SIG-M5 (cell line): ENCODE measurements around the gene KNOP1.
"Not testable (repeated sequence)": the region's sequence is repeated elsewhere in the genome, so short reads cannot be mapped to it uniquely, and the experiment has no call there.

Experiments used
- DNase-seq: peaks from one replicate; lab custom pipeline; 2025; lab: John Stamatoyannopoulos, UW

The KNOP1 gene

DNA sequence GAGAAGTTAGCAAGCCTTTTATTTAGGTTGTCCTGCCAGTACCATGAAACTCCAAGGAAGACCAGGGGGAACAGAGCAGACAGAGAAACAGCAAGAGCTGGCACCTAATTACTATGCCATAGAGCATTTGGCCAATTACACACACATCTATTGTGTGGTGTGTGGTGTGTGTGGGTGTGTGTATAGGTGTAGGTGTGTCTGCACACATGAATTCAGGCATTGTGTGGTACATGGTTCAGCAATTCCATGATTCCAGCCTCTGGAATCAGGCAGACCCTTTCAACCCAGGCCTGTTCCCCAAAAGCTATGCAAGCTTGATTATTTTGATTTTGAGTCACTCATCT lies 25.8 kb upstream of the KNOP1 start:
- DNase-seq: no peak

DNA sequence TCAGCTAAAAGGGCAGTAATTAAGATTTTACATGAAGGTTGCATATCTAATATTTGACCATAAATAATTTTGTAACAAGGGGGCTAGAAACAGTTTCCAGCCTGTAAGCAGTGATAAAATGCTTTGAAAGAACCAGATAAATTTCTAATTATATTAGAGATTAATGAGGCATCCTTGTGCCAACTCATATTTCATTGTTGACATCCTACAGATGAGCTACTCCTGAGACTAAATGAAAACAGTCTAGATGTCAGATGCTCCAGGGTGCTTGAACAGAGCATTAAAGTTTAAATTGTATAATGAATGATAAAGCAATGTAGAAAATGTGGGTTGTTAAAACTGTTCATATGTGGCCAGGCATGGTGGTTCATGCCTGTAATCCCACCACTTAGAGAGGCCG lies 23.3 kb upstream of the KNOP1 start:
- no peak for DNase-seq

DNA sequence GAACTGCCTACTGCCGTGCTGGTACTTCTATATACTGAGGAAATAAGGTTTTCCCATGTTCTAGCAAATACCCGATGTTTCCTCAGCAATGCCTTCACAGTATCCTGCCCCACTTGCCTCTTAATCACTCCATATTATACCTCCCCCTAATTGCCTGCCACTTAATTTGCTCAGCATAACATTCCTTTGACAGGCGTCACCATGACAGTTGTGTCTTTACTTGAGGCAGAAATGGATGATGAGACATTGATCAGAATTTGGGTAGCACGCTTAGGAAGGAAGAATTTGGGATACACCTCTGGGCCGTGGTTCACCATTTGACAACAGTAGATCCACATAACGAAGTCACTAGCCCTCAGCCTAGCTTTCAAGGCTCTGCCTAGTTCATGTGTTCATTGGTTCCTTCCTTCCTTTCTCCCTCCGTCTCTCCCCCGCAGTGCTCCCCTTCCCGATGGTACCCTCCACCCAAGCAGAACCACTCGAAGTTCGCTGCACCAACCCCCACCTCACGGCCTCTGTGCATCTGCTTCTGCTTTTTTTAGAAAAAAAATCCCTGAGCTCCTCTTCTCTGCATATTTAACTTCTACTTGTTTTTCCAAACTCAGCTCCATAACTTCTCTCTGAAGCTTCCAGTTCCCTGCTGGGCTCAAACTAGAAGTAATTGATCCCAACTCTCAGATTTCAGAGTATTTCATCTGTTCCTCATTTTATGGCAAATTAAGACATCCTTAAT lies 19.4 kb upstream of the KNOP1 start:
- no peak for DNase-seq

DNA sequence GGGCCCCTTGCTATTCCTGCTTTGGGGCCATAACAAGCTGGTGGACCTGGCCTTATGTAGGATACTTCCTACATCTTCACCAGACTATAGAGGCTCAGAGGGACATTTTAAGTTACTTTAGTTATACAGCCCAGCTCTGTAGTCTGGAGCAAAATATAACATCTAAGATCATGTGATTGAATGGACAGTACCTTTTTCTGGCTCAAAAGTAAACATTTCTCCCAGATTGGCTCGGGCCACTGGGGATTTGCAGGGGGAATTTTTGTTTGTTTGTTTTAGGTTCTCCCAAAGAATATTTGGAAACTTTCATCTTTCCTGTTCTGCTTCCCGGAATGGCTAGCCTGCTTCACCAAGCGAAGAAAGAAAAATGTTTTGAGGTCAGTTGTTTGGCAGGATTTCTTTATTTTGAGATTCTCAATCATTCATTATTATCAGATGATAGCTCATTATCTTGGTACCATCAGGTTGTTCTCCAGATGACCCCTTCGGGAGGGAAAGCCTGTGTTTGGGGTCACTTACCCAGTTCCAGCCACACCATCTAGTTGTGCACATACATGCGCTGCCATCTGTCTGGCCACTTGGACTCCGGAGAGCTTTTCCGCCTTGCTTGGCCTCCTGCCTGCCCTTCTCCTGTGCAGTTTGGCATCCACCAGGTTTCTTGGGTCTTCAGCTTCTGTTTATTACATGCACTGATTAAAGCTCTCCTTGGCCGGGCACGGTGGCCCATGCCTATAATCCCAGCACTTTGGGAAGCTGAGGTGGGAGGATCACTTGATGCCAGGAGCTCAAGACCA lies 17.2 kb upstream of the KNOP1 start:
- no peak for DNase-seq

DNA sequence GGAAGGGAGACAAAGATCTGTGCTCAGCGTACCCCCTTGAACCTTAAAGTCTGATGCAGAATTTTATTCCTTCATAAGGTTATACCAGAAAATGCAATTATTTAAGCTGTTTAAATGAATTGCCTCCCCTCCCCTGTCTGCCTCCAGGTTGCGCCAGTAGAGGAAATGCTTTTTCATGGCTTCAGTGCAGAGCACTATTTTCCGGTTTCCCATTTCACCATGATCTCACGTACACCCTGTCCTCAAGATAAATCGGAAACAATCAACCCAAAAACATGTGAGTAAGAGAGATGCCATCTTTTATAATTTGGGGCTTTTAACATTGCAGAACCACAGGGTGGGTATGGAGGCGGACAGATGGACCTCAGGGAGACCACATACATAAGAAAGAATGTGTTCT lies 15.5 kb upstream of the KNOP1 start:
- DNase-seq: no peak

DNA sequence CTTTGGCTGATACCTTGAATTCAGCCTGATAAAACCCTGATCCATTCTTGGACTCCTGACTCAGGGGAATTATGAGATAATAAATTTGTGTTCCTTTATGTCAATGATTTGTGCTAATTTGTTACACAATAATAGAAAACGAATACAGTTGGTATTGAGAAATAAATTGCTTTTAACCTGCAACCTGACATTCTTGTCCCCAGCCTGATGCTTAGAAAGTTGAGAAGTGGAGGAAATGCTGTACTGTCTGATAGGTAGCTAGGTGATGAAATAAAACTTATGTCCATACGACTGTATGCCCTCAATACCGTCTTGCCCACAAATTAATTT lies 10.6 kb upstream of the KNOP1 start:
- no peak for DNase-seq

DNA sequence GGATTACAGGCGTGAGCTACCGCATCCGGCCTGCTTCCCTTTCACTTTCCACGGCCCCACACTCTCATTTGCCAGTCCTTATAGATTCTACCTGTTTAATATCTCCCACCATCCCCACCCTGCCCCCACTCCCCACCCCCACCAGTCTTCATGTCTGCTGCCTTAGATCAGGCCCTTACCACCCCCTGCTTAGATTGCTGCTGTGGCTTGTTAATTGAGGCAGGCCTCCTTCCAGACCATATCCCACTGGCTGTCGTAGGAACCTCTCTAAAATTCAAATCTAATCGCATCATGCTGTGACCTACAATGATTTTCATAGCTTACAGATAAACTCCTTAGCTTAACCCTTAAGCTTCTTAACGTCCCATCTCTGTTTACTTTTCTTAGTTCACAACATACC lies 5.0 kb upstream of the KNOP1 start:
- DNase-seq: no peak

DNA sequence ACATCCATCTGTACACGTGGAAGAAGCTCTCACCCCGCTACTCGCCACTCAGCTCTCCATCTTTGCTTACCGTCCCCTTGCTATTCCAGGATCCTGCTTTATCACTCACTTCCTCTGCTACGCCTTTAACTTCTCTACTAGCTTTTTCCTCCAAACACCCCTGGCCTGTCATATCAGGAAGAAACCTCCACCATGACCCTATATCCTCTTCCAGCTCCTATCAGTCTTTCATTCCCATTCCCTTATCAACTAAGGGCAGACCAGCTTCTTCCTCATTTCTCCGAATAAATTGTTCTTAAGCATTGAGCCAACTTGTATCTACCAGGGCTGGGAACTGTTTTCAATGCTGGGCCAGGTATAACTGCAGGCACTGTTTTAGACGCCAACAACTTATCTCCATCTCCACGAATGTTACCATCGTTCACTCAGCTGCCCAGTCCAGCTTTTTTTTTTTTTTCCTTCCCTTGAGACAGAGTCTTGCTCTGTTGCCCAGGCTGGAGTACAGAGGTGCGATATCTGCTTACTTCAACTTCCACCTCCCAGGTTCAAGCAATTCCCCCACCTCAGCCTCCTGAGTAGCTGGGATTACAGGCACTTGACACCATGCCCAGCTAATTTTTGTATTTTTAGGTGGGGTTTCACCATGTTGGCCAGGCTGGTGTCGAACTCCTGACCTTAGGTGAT lies 4.4 kb upstream of the KNOP1 start:
- no peak for DNase-seq

DNA sequence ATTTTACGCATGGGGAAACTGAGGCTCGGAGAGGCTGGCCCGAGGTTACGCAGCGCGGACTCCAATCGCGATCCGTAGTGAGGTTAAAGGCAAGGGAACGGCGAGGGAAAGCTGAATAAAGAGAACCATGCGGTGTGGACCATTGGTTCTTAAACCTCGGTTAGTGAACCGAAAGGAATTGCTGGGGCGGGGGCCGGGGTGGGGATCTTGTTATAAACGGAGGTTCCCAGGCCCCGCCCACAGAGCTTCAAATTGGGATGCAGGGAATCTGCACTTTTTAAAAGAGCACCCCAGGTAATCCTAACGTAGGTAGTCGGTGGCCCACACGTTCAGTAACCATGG lies 568 bp upstream of the KNOP1 start:
- no peak for DNase-seq

DNA sequence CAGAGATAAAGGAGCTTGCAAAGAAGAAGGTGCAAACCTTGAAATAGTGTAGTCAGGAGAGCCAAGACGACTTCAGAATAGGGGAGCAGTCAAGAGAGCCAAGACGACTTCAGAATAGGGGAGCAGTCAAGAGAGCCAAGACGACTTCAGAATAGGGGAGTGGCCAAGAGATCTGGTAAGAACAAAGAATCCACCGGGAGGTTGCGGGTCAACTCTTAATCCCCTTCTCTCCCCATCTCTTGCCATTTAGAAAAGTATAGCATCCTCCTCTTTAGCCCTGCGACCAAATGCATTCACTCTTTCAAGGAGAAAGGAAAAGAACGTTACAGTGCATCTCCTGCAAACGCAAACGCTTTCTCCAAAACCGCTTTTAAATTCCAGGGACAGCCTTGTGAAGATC lies 713 bp downstream of the KNOP1 start:
- no peak for DNase-seq

DNA sequence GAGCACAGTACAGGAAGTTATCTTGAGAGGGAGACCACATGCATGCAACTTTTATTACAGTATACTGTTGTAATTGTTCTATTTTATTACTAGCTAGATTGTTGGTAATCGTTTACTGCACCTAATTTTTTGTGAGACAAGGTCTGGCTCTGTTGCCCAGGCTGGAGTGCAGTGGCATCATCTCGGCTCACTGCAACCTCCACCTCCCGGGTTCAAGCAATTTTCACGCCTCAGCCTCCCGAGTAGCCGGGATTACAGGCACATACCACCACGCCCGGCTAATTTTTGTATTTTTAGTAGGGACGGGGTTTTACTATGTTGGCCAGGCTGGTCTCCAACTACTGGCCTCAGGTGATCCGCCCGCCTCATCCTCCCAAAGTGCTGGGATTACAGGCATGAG lies 1.3 kb downstream of the KNOP1 start:
- DNase-seq: not testable (repeated sequence)

DNA sequence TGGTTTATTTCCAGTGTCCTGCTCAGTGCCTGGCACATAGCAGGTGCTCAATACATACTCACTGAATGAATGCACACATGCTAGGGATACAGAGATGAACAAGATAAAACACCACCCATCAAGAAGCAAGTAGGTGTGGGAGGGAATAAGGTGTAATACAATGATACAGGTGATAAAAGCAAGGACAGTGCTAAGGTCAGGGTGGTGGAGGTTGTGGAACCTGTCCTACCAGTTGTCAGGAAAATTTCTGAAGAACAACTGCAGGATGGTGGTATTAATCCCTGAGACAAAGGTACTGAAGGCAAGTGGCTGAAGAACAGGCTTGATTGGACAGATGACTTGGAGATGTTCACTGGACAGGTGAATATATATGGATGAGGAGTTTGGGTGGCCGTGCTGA lies 1.8 kb downstream of the KNOP1 start:
- DNase-seq: no peak

DNA sequence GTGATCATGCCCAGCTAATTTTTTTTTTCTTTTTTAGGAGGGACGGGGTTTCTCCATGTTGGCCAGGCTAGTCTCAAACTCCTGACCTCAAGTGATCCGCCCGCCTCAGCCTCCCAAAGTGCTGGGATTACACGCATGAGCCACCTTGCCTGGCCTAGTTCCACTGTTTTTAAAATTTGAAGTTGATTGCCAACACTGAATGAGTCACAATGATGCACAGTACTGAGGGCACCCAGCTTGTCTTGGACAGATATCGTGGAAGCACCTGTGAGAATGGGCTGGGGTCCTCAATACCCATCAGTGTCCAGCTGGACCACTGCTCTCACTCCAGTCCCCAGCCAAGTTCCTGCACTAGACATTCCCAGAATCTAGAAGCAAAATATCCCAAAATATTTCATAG lies 2.5 kb downstream of the KNOP1 start:
- DNase-seq: no peak

DNA sequence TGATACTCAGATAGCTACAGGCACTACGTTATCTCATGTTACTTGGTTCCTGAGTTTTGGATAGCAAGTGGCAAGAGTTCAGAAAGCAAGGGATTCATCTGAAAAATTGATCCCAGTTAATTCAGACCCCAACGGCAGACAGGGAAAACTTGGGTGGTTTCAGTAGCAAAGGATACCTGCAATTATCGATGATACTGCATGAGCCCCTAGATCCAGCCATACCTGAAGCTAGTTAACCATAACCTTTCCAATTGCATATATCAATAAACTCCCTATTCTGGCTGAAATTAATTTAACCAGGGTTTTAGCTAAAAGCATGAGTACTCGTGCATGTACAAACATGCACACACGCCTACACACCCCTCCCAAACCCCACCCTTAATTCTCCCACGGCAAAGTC lies 4.3 kb downstream of the KNOP1 start:
- no peak for DNase-seq

DNA sequence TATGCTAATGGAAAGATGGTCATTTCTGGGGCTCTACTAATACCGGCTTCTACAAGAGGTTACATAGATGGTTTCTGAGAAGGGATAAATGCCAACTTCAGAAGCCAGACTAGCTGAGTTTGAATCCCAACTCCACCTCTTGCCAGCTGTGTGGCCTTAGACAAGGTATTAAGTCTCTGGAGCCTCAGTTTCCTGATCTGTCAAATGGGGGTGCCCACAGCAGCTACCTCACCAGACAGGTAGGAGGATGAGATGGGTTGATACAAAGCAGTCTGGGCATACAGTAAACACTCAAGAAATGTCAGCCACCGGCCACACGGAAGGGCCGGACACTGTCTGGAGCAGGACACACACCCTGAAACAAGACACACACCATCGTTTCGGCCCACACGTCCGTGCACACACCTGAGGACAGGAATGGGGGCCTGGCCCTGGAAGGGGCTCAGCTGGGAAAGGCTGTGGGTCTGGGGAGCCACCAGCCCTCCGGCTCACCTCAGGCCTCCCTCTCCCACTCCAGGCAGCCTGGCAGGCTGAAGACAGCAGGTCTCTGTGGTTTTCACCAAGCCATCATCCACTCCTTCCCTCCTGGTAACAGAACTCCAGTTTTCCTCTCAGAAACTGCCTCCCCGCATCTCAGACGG lies 5.5 kb downstream of the KNOP1 start:
- no peak for DNase-seq

DNA sequence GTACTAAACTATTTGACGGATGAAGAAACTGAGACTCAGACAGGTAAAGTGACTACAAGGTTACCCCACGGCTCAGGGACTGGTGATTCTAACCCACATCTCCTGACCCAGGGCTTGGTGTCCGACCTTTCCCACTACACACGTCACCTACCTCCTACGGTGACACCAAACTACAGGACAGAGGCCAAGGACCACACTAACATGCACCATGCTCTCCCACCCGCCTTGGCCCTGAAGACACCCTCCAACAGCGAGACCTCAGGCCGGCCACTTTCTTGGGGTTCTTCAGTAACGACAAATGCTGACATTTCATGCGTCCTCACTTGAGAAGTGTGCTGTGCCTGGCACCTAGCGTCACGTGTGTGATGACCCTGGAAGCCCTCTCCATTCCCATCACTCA lies 6.4 kb downstream of the KNOP1 start:
- no peak for DNase-seq

DNA sequence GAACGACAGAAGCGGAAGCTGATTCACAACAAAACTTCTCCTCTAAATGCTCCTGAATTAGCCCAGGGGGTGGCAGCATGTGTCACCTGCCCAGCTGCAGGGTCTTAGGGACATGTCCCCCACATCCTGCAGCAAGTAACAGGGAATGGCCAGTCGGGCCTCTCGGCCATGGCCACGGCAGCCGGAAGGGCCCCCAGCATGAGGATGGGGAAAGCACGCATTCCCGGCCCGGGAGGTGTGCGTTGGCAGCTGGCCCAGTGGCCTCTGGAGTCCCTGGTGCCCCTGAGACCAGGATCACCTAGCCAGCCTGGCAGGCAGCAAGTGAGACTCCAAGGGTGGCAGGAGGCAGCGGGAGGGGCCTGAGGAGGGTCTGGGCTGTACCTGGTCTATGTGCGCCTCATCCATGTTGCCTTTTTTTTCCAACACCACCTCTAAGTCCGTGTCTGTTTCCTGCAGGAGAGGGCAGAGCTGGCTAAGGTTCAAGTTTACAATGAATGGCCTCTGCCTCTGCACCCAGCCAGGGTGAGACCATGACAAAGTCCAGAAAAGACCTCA lies 7.0 kb downstream of the KNOP1 start:
- DNase-seq: no peak

DNA sequence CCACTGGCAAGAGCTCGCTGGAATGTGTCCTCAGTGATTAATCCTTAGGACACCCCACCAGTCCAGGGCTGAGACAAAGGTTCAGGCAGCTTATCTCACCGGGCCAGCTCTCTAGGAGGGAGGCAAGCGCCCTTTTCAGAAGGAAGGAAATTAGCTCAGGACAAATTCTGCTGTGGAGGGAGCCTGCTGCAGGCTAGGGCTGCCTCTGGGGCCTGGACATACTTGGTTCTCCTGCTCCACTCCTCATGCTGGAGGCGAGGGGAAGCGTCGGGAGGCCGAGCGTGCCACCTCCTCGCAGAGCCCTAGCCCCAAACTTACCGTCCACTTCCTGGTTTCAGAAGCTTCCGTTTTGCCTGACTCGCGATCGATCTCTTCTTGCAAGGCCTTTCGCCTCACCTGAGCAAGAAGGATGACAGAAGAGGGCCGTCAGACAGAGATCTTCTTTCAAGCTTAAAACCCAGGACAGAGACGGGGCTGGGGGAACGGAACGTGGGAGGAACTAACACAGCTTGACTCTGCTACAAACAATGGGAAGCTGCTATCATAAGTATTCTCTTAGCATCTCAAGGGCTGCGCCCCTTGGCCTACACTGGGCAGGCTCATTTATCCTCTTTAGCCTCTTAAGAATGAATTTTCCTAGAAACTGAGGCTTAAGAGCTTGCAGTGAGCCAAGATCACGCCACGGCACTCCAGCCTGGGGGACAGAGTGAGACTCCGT lies 7.7 kb downstream of the KNOP1 start:
- DNase-seq: no peak

DNA sequence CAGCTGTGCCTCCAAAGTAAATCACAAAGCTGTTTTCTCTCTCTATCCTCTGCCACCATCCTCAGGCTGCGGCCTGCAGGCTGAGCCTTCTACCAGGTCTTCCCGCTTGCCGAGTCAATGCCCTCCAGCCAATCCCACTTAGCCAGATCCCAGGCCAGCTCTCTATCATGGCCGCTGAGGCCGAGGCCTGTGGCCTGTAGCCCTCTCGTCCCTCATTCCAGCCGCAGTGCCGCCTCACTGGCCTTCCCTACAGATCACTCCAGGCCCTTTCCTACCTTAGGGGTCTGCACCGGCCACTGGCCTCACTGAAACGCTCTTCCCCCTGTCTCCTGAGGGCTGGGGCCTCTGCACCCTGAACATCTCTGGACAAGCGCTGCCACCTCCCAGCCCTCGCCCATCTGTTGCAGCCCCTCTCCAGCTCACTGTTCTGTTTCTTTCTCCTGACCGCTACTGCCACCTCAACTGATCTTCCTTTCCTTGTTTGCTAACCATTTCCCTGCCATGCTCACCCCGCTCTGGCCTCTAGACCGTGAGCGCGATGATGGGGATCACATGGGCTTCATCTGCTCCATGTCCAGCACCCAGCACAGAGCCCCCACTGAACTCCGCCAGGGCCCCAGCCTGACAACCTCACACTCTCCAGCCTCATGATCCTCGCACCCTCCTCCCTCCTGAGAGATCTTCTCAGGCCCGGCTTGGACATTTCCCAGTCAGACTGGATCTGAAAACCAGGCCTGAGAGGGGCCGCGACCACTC lies 8.5 kb downstream of the KNOP1 start:
- DNase-seq: no peak

DNA sequence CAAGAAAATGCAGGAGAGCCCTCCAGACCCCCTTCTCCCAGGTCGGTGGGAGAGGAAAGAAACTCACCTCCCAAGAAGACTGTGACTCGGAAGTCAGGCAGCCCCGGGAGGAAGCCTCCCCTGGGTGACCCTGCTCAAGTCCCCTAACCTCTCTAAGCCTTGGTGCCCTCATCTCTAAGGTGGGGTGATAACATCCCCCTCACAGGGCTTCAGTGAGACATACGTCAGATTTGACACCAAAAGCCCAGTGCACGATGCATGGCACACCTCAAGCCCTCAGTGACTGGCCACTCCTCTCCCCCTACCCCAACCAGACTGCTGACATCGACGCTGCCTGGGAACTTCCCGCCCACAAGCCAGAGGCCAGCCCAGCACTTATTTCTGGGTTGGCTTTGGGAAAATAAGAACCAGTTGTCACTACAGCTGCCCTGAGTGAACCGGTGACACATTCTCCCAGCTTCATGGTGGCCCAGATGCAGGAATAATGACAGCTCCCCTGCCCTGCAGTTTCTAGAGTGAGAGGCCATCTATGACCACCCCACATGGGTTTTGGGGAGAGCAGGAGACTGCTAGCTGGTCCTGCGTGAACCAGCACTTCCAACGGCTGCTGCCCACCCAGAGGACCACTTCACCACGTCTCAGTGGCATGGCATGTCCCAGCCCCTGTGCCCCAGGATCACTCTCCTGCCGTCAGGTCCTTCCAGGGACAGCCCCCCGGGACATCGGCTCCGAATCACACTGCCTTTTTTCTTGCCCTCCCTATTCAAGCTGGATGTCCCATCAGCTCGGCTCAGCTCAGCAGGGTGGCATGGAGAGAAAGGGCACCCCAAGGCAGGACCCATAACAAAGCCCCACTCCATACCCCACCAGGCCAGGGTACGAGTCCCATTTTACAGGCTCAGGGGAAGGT lies 9.5 kb downstream of the KNOP1 start:
- no peak for DNase-seq
